H1 (cell line): ENCODE measurements around the gene SCN10A. TPM values are rescaled to one million over a fixed set of nuclear protein-coding genes. Genes with fewer than 3 reads are reported as not detected.

Experiments used
- CTCF ChIA-PET: fragments of 300-600 bp; sonication (Branson Sonifier 250); formaldehyde crosslinking; loops from one replicate; lab custom pipeline; 2021; ENCODE audit not compliant: partially characterized antibody; lab: Charles Lee
- POLR2A ChIA-PET: fragments of 300-600 bp; sonication (Branson Sonifier 250); formaldehyde crosslinking; loops from one replicate; lab custom pipeline; 2021; ENCODE audit warnings: inconsistent platforms; ENCODE audit not compliant: partially characterized antibody; lab: Charles Lee
- DNase-seq, 2 experiments: peaks; one replicate each; pipeline versions ENCODE4 v3.0.0 to v3.0.0-alpha.2; 2010 to 2022; ENCODE audit warnings: low spot score in 2 of 2, low read depth in 1 of 2, mixed read lengths in 1 of 2
- FAIRE-seq: peaks from 2 replicates; lab custom pipeline; 2011; peaks lifted over from hg19 to GRCh38; lab: Jason Lieb, UNC
- H2AFZ ChIP-seq: 2 replicates; pipeline ENCODE4 v1.8.1; 2012; ENCODE audit warnings: low read length, inconsistent platforms
- H2AK5ac ChIP-seq: 2 replicates; pipeline ENCODE4 v1.6.1; 2013; ENCODE audit warnings: low read depth, low read length
- H2BK120ac ChIP-seq: replicated peaks from 2 replicates; pipeline ENCODE3; 2013; ENCODE audit warnings: low read depth, low read length, inconsistent platforms
- H2BK12ac ChIP-seq: 2 replicates; pipeline ENCODE4 v1.6.1; 2013; ENCODE audit warnings: low read depth, low read length
- H2BK15ac ChIP-seq: 2 replicates; pipeline ENCODE4 v1.6.1; 2013; ENCODE audit warnings: low read length
- H2BK20ac ChIP-seq: 2 replicates; pipeline ENCODE4 v1.6.1; 2013; ENCODE audit warnings: low read length
- H2BK5ac ChIP-seq: 2 replicates; pipeline ENCODE4 v1.6.1; 2013; ENCODE audit warnings: low read depth, low read length
- H3K14ac ChIP-seq: 2 replicates; pipeline ENCODE4 v1.6.1; 2013; ENCODE audit warnings: inconsistent platforms; ENCODE audit not compliant: insufficient read length
- H3K18ac ChIP-seq: 2 replicates; pipeline ENCODE4 v1.6.1; 2013; ENCODE audit warnings: low read length; ENCODE audit errors: extremely low read depth
- H3K23ac ChIP-seq: 2 replicates; pipeline ENCODE4 v1.6.1; 2013; ENCODE audit warnings: inconsistent platforms; ENCODE audit not compliant: insufficient read length
- H3K23me2 ChIP-seq: 2 replicates; pipeline ENCODE4 v1.6.1; 2013; ENCODE audit warnings: low read depth, low read length
- H3K27ac ChIP-seq: 2 replicates; pipeline ENCODE4 v1.6.1; 2011; ENCODE audit warnings: low read depth, low read length, inconsistent platforms
- H3K27me3 ChIP-seq, 4 experiments: replicated peaks in 1 of 4; 1 replicate in 1 of 4; 2 replicates in 3 of 4; pipeline versions ENCODE4 v1.6.1 to v1.8.1; 2011 to 2013; ENCODE audit warnings: low read length in 3 of 4, mild to moderate bottlenecking in 3 of 4, inconsistent platforms in 2 of 4, mixed read lengths in 2 of 4, moderate library complexity in 1 of 4; ENCODE audit not compliant: control insufficient read depth in 3 of 4, insufficient read depth in 3 of 4; ENCODE audit errors: extremely low read depth in 1 of 4
- H3K36me3 ChIP-seq, 4 experiments: 2 replicates each; pipeline versions ENCODE4 v1.6.1 to v1.8.1; 2011 to 2013; ENCODE audit warnings: mild to moderate bottlenecking in 4 of 4, low read length in 3 of 4, moderate library complexity in 2 of 4, control low read depth in 1 of 4, inconsistent platforms in 1 of 4; ENCODE audit not compliant: insufficient read depth in 4 of 4, control insufficient read depth in 2 of 4
- H3K4ac ChIP-seq: replicated peaks from 2 replicates; pipeline ENCODE3; 2013; ENCODE audit warnings: low read length, low read depth, mixed read lengths, inconsistent platforms; ENCODE audit not compliant: insufficient read length
- H3K4me1 ChIP-seq, 4 experiments: replicated peaks in 1 of 4; 1 replicate in 1 of 4; 2 replicates in 3 of 4; pipeline versions ENCODE4 v1.6.1 to v1.8.1; 2011 to 2013; ENCODE audit warnings: low read length in 3 of 4, inconsistent platforms in 2 of 4, mixed read lengths in 1 of 4; ENCODE audit not compliant: insufficient read depth in 4 of 4, control insufficient read depth in 3 of 4
- H3K4me2 ChIP-seq, 2 experiments: 2 replicates each; pipeline versions ENCODE4 v1.6.1 to v1.8.1; 2011 to 2013; ENCODE audit warnings: low read depth in 2 of 2, low read length in 2 of 2, control low read depth in 1 of 2, inconsistent platforms in 1 of 2, mild to moderate bottlenecking in 1 of 2; ENCODE audit not compliant: insufficient read depth in 1 of 2
- H3K4me3 ChIP-seq, 4 experiments: fragments of 200-600, 300-600 bp in 1 of 4; sonication (generic), shearing (Covaris generic), sonication (Bioruptor Twin) in 1 of 4; 2 replicates each; pipeline versions ENCODE4 v1.5.1 to v1.8.1; 2011 to 2016; ENCODE audit warnings: low read length in 4 of 4, low read depth in 3 of 4, control low read depth in 2 of 4, inconsistent platforms in 2 of 4, mild to moderate bottlenecking in 2 of 4, mixed read lengths in 1 of 4, moderate library complexity in 1 of 4; ENCODE audit not compliant: insufficient read depth in 2 of 4; ENCODE audit errors: extremely low read depth in 1 of 4
- H3K56ac ChIP-seq: replicated peaks from 2 replicates; pipeline ENCODE3; 2013; ENCODE audit warnings: low read depth, mild to moderate bottlenecking, mixed read lengths, low read length, inconsistent platforms; ENCODE audit not compliant: insufficient read length
- H3K79me1 ChIP-seq: 2 replicates; pipeline ENCODE4 v1.6.1; 2013; ENCODE audit warnings: low read depth, low read length, control low read depth
- H3K79me2 ChIP-seq, 2 experiments: 2 replicates each; pipeline versions ENCODE4 v1.6.1 to v1.8.1; 2012 to 2013; ENCODE audit warnings: low read length in 2 of 2, mild to moderate bottlenecking in 2 of 2, inconsistent platforms in 1 of 2; ENCODE audit not compliant: insufficient read depth in 2 of 2, control insufficient read depth in 1 of 2
- H3K9ac ChIP-seq, 4 experiments: replicated peaks in 1 of 4; 1 replicate in 1 of 4; 2 replicates in 3 of 4; pipeline versions ENCODE4 v1.6.1 to v1.8.1; 2011 to 2013; ENCODE audit warnings: low read depth in 3 of 4, low read length in 3 of 4, control low read depth in 2 of 4, mild to moderate bottlenecking in 2 of 4, moderate library complexity in 2 of 4, inconsistent platforms in 1 of 4; ENCODE audit errors: extremely low read depth in 1 of 4
- H3K9me3 ChIP-seq, 2 experiments: 2 replicates each; pipeline versions ENCODE4 v1.6.1 to v1.8.1; 2012 to 2013; ENCODE audit warnings: mild to moderate bottlenecking in 2 of 2, moderate library complexity in 2 of 2, control low read depth in 1 of 2, inconsistent platforms in 1 of 2, low read depth in 1 of 2, low read length in 1 of 2, mixed read lengths in 1 of 2; ENCODE audit not compliant: insufficient read depth in 2 of 2
- H4K20me1 ChIP-seq, 2 experiments: replicated peaks in 1 of 2; 2 replicates each; pipeline versions ENCODE3 to v1.8.1; 2011 to 2013; ENCODE audit warnings: inconsistent platforms in 2 of 2, low read length in 2 of 2, mild to moderate bottlenecking in 1 of 2; ENCODE audit not compliant: insufficient read depth in 2 of 2, control insufficient read depth in 1 of 2
- H4K5ac ChIP-seq: 2 replicates; pipeline ENCODE4 v1.6.1; 2013; ENCODE audit warnings: low read length, low read depth, mixed read lengths, inconsistent platforms; ENCODE audit not compliant: insufficient read length
- H4K8ac ChIP-seq: 2 replicates; pipeline ENCODE4 v1.8.0; 2013; ENCODE audit warnings: mild to moderate bottlenecking, moderate library complexity, low read length, inconsistent platforms; ENCODE audit not compliant: insufficient read depth; ENCODE audit errors: extremely low read depth
- H4K91ac ChIP-seq: replicated peaks from 2 replicates; pipeline ENCODE3; 2013; ENCODE audit warnings: low read length, mixed read lengths, inconsistent platforms; ENCODE audit not compliant: insufficient read length
- BRCA1 ChIP-seq: IDR thresholded peaks from 2 replicates; pipeline ENCODE4 v1.6.1; 2012; ENCODE audit warnings: low read depth, low read length, improper control_type of control experiment
- EGR1 ChIP-seq: IDR thresholded peaks from 2 replicates; pipeline ENCODE4 v1.6.1; 2011; ENCODE audit warnings: low read depth, low read length, borderline replicate concordance
- KDM1A ChIP-seq: fragments of 200-600, 300-600 bp; sonication (generic); IDR thresholded peaks from 2 replicates; pipeline ENCODE4 v1.7.1; 2016; ENCODE audit warnings: mild to moderate bottlenecking, low read length, borderline replicate concordance
- SAP30 ChIP-seq: fragments of 300-600 bp; sonication (generic); IDR thresholded peaks from 2 replicates; pipeline ENCODE4 v1.7.1; 2012; ENCODE audit warnings: low read length, moderate library complexity, mild to moderate bottlenecking, inconsistent platforms; ENCODE audit not compliant: insufficient read depth, insufficient replicate concordance
- SP2 ChIP-seq: IDR thresholded peaks from 2 replicates; pipeline ENCODE4 v1.6.1; 2012; ENCODE audit warnings: mild to moderate bottlenecking, low read length, inconsistent platforms
- WGBS, 2 experiments: shearing (Covaris generic) in 1 of 2; methylation state at CpG; one replicate each; pipeline versions ENCODE4 v1.1.6 to v1.1.7; 2013 to 2015; ENCODE audit warnings: low lambda C conversion rate in 2 of 2, mixed read lengths in 2 of 2, inconsistent platforms in 1 of 2, low coverage in 1 of 2, missing lambda C conversion rate in 1 of 2; ENCODE audit not compliant: insufficient replicate concordance in 2 of 2, insufficient coverage in 1 of 2, insufficient read length in 1 of 2; ENCODE audit errors: extremely low coverage in 1 of 2, missing lambda C conversion rate in 1 of 2; 5-methylcytosine and 5-hydroxymethylcytosine counted together
- polyA plus RNA-seq, 7 experiments: library from polyadenylated mRNA; depleted of rRNA in 3 of 7; stranded (reverse) in 5 of 7; unstranded in 2 of 7; fragments of >200 nt in 5 of 7; fragments of 200-250 nt in 2 of 7; gene quantifications; 1 replicate in 5 of 7; 2 replicates in 1 of 7; 4 replicates in 1 of 7; pipeline versions ENCODE4 v1.2.1 to v1.2.3, GENCODE V29; 2011 to 2013; ENCODE audit warnings: missing spikeins in 2 of 7, mixed read lengths in 2 of 7
- total RNA-seq: library from RNA; stranded (reverse); fragmentation: NEBNext Ultra II Directional; extraction: Animal tissue kit (Norgen Biotek cat#: 25700); gene quantifications from 2 replicates; pipeline ENCODE4 v1.2.1, GENCODE V29; 2021
- TF ChIP-seq, protein P1 (sequence below): IDR thresholded peaks from 2 replicates; pipeline ENCODE4 v1.6.1; 2011; ENCODE audit warnings: low read length, improper control_type of control experiment
- TF ChIP-seq, protein P2 (sequence below), 3 experiments: IDR thresholded peaks; 1 replicate in 2 of 3; 2 replicates in 1 of 3; pipeline versions ENCODE4 v1.5.1 to v1.6.1; 2011; ENCODE audit warnings: low read length in 3 of 3, mild to moderate bottlenecking in 3 of 3, inconsistent platforms in 2 of 3, low read depth in 1 of 3, moderate library complexity in 1 of 3; ENCODE audit not compliant: insufficient read depth in 1 of 3; ENCODE audit errors: control extremely low read depth in 1 of 3
- TF ChIP-seq, protein P3 (sequence below): IDR thresholded peaks from 2 replicates; pipeline ENCODE4 v1.6.1; 2012; ENCODE audit warnings: low read length, inconsistent platforms

Gene SCN10A
- total and polyA plus RNA-seq, 2 of the 8 experiments (the other 6 are each of a cell fraction or from before 2014, with no cell fraction given), result not detected

DNA sequence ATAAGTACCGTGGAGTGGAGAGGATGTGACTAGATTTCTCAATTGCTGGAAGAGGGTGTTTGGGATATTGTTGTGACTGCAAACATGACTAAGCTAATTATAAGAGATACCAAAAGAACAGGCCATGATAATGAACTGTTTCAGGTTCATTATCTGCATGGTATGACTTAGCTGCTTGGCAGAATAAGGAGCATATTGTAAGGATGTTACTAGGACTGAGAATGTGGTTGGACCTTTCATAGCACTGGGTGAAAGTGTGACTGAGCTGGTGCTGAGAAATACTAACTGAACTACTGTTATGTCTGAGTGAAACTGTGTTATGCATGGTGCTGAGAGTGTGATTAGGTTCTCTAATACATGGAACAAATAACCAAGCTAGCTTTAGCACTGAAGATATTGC is 11.0 kb downstream of the SCN10A start:
- no peaks in the 10 kb centered on the region for H3K23me2 ChIP-seq
- no peak overlapping the region for H3K27ac ChIP-seq
- no peak overlapping the region for H2BK120ac ChIP-seq
- H2BK20ac ChIP-seq, result no peak overlapping the region
- H3K18ac ChIP-seq, result no peak overlapping the region
- H4K8ac ChIP-seq, result no peak overlapping the region
- no peak overlapping the region for H3K23ac ChIP-seq
- no peak overlapping the region for H4K5ac ChIP-seq
- no peak overlapping the region for H3K9ac ChIP-seq
- no peak overlapping the region for H3K4ac ChIP-seq
- no peaks in the 10 kb centered on the region for H3K9me3 ChIP-seq
- H3K27me3 ChIP-seq, result no peaks in the 10 kb centered on the region; a peak in 1 of 7 replicates
- no peak overlapping the region for H2BK5ac ChIP-seq
- no peak overlapping the region for H2BK15ac ChIP-seq
- H3K4me2 ChIP-seq, result no peak overlapping the region
- H2AFZ ChIP-seq, result no peak overlapping the region
- no peaks in the 10 kb centered on the region; a peak in 1 of 8 replicates for H3K36me3 ChIP-seq
- H3K56ac ChIP-seq, result no peak overlapping the region
- no peaks in the 10 kb centered on the region for H3K79me1 ChIP-seq
- H4K20me1 ChIP-seq, result peaks cover 0 to 6% of the 10 kb centered on the region in 2 experiments
- no peak overlapping the region for H4K91ac ChIP-seq
- no peak overlapping the region for H2AK5ac ChIP-seq
- no peak overlapping the region for H2BK12ac ChIP-seq
- POLR2A ChIA-PET, result no interaction called here
- no peak overlapping the region for H3K14ac ChIP-seq
- WGBS, 2 experiments, result 87% methylated on average over 1 of the region's 1 CpG; no CpG with 5 or more reads in 1 of the 2 experiments
- H3K4me1 ChIP-seq, result no peaks in the 10 kb centered on the region; a peak in 1 of 7 replicates
- FAIRE-seq, result no peak
- CTCF ChIA-PET, result interaction anchor here (0.7 to 1.6 kb wide), 6 partner anchors 35 to 195 kb away, joined by 3 to 4 read pairs (median 4); no protein-coding TSS in a partner anchor
- H3K79me2 ChIP-seq, result no peaks in the 10 kb centered on the region
- no peak for DNase-seq
- H3K4me3 ChIP-seq, result no peak overlapping the region
- TF ChIP-seq, protein P1, sequence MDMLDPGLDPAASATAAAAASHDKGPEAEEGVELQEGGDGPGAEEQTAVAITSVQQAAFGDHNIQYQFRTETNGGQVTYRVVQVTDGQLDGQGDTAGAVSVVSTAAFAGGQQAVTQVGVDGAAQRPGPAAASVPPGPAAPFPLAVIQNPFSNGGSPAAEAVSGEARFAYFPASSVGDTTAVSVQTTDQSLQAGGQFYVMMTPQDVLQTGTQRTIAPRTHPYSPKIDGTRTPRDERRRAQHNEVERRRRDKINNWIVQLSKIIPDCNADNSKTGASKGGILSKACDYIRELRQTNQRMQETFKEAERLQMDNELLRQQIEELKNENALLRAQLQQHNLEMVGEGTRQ, result no peak
- TF ChIP-seq, protein P2, sequence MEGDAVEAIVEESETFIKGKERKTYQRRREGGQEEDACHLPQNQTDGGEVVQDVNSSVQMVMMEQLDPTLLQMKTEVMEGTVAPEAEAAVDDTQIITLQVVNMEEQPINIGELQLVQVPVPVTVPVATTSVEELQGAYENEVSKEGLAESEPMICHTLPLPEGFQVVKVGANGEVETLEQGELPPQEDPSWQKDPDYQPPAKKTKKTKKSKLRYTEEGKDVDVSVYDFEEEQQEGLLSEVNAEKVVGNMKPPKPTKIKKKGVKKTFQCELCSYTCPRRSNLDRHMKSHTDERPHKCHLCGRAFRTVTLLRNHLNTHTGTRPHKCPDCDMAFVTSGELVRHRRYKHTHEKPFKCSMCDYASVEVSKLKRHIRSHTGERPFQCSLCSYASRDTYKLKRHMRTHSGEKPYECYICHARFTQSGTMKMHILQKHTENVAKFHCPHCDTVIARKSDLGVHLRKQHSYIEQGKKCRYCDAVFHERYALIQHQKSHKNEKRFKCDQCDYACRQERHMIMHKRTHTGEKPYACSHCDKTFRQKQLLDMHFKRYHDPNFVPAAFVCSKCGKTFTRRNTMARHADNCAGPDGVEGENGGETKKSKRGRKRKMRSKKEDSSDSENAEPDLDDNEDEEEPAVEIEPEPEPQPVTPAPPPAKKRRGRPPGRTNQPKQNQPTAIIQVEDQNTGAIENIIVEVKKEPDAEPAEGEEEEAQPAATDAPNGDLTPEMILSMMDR (IDR thresholded peaks at IDR 0.05; ENCODE audit: control extremely low read depth in 1 of 3, insufficient read depth in 1 of 3, low read depth in 1 of 3, low read length in 3 of 3), result no peak
- TF ChIP-seq SP2 (no peak), SAP30 (no peak), EGR1 (no peak), KDM1A (no peak), BRCA1 (no peak)
- TF ChIP-seq, protein P3, sequence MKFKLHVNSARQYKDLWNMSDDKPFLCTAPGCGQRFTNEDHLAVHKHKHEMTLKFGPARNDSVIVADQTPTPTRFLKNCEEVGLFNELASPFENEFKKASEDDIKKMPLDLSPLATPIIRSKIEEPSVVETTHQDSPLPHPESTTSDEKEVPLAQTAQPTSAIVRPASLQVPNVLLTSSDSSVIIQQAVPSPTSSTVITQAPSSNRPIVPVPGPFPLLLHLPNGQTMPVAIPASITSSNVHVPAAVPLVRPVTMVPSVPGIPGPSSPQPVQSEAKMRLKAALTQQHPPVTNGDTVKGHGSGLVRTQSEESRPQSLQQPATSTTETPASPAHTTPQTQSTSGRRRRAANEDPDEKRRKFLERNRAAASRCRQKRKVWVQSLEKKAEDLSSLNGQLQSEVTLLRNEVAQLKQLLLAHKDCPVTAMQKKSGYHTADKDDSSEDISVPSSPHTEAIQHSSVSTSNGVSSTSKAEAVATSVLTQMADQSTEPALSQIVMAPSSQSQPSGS, result no peak
